ENCODE measurements around the gene STK24. TPM values are rescaled to one million over a fixed set of nuclear protein-coding genes. Genes with fewer than 3 reads are reported as not detected.

The STK24 gene
- total and polyA plus RNA-seq, 4 donors, result 42.7 to 56.1 (median 52.2) TPM

DNA sequence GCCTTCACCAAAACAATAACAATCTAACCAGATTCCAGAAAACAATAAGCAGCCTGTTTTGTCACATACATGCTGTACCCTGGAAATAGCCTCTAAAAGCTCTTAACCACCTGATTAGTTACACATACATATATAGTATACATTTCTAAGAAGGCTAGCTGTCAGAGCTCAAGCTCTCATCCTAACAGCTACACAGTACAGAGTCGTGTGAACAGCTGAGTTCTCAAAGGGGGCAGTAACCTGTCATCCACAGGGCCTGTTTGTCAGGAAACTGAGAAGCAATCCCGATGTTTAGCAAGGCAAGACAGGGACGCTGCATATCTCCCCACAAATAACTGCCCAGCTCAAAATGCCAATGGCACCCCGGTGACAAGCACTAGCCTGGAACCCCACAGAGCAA lies 56.9 kb downstream of the STK24 start:
- Histone ChIP-seq H3K9me3 (ENCODE audit: control insufficient read depth, insufficient read depth, low read length) (no peaks in the 10 kb centered on the region), H3K36me3 (ENCODE audit: control insufficient read depth, insufficient read depth, low read length) (no peaks in the 10 kb centered on the region), H3K27ac (ENCODE audit: low read depth, low read length) (no peak overlapping the region), H3K4me3 (ENCODE audit: low read depth, low read length) (no peak overlapping the region), H3K4me1 (ENCODE audit: control insufficient read depth, insufficient read depth, low read length) (peaks cover 43% of the 10 kb centered on the region), H3K27me3 (ENCODE audit: control insufficient read depth, insufficient read depth, low read length) (no peaks in the 10 kb centered on the region)
- no peak for DNase-seq (ENCODE audit: low read depth in 4 of 6, low spot score in 6 of 6)
- 49% methylated on average over 4 of the region's 4 CpGs for WGBS (ENCODE audit: insufficient coverage)

GRCh38 chr13:98517576-98518310 lies 59.2 kb downstream of the STK24 start:
- peaks cover 24% of the 10 kb centered on the region for H3K4me1 ChIP-seq (ENCODE audit: control insufficient read depth, insufficient read depth, low read length)
- no peak for DNase-seq (ENCODE audit: low read depth in 4 of 6, low spot score in 6 of 6)
- H3K36me3 ChIP-seq (ENCODE audit: control insufficient read depth, insufficient read depth, low read length), result peaks cover 4% of the 10 kb centered on the region
- H3K4me3 ChIP-seq (ENCODE audit: low read depth, low read length), result no peak overlapping the region
- H3K9me3 ChIP-seq (ENCODE audit: control insufficient read depth, insufficient read depth, low read length), result no peaks in the 10 kb centered on the region
- no peaks in the 10 kb centered on the region for H3K27me3 ChIP-seq (ENCODE audit: control insufficient read depth, insufficient read depth, low read length)
- WGBS (ENCODE audit: insufficient coverage), result 84% methylated on average over 4 of the region's 6 CpGs
- H3K27ac ChIP-seq (ENCODE audit: low read depth, low read length), result no peak overlapping the region

DNA sequence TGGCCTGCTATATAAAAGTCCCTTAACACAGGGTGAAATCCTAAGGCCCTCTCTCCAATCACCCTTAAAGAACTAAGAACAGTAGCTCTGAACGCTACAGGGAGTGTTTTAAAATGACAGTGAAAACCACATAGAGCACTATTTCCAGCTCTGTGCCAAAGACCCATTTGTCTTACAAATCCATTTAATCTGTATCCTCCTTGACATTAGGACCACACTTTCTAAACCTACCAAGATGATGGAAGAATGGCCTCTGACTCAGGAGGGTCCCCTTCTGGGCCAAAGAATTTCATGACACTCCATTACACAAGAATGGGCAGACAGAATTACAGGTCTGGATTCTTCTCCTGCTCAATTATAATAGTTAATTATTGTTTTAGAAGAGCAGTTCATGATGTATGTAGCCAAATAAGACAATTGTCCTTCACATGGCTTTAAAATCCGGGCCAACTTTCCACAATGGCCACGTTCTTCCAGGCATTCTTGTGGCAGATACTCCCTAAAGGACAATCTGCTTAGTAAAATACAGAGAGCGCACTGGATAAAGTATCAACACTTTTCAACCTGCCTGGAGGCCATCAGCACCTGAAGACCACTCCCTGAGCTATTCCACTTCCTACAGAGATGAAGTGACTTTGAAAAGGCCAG lies 61.0 kb downstream of the STK24 start:
- no peak overlapping the region for H3K27ac ChIP-seq (ENCODE audit: low read depth, low read length)
- 60% methylated on average over 4 of the region's 4 CpGs for WGBS (ENCODE audit: insufficient coverage)
- no peaks in the 10 kb centered on the region for H3K27me3 ChIP-seq (ENCODE audit: control insufficient read depth, insufficient read depth, low read length)
- peaks cover 4% of the 10 kb centered on the region for H3K36me3 ChIP-seq (ENCODE audit: control insufficient read depth, insufficient read depth, low read length)
- no peaks in the 10 kb centered on the region for H3K9me3 ChIP-seq (ENCODE audit: control insufficient read depth, insufficient read depth, low read length)
- H3K4me1 ChIP-seq (ENCODE audit: control insufficient read depth, insufficient read depth, low read length), result peaks cover 10% of the 10 kb centered on the region
- H3K4me3 ChIP-seq (ENCODE audit: low read depth, low read length), result no peak overlapping the region
- DNase-seq (ENCODE audit: low read depth in 4 of 6, low spot score in 6 of 6), result no peak

DNA sequence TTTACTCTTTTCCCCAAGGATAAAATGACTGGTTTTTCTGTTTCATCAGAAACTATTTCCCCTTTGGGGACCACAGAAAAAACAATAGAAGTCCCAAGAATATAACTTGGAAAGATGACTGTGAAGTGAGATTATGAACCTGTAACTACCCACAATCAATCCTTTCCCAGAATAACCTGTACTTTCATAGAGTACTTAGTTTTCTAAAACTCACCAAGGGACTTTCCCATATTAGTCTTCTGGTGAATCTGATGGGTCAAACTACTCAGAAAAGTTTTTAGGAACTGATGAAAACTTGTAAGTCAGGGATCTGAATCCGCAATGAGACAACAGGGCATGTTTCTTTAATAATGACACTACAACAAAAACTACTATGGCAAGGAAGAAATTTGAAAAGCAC lies 62.6 kb downstream of the STK24 start:
- H3K36me3 ChIP-seq (ENCODE audit: control insufficient read depth, insufficient read depth, low read length), result peaks cover 4% of the 10 kb centered on the region
- no peak overlapping the region for H3K27ac ChIP-seq (ENCODE audit: low read depth, low read length)
- H3K27me3 ChIP-seq (ENCODE audit: control insufficient read depth, insufficient read depth, low read length), result no peaks in the 10 kb centered on the region
- H3K4me3 ChIP-seq (ENCODE audit: low read depth, low read length), result no peak overlapping the region
- H3K4me1 ChIP-seq (ENCODE audit: control insufficient read depth, insufficient read depth, low read length), result peaks cover 3% of the 10 kb centered on the region
- no peak for DNase-seq (ENCODE audit: low read depth in 4 of 6, low spot score in 6 of 6)
- no CpG with 5 or more reads among the region's 1 CpG for WGBS (ENCODE audit: insufficient coverage)
- no peaks in the 10 kb centered on the region for H3K9me3 ChIP-seq (ENCODE audit: control insufficient read depth, insufficient read depth, low read length)

- Histone ChIP-seq H3K4me3 (ENCODE audit: low read depth, low read length) (no peak overlapping the region), H3K36me3 (ENCODE audit: control insufficient read depth, insufficient read depth, low read length) (peaks cover 4% of the 10 kb centered on the region), H3K27ac (ENCODE audit: low read depth, low read length) (no peak overlapping the region), H3K9me3 (ENCODE audit: control insufficient read depth, insufficient read depth, low read length) (no peaks in the 10 kb centered on the region), H3K27me3 (ENCODE audit: control insufficient read depth, insufficient read depth, low read length) (no peaks in the 10 kb centered on the region), H3K4me1 (ENCODE audit: control insufficient read depth, insufficient read depth, low read length) (peaks cover 3% of the 10 kb centered on the region)
- WGBS (ENCODE audit: insufficient coverage), result 100% methylated on average over 1 of the region's 2 CpGs
- DNase-seq (ENCODE audit: low read depth in 4 of 6, low spot score in 6 of 6), result no peak
Observed at GRCh38 chr13:98513837-98514236, 63.1 kb downstream of the STK24 start.

DNA sequence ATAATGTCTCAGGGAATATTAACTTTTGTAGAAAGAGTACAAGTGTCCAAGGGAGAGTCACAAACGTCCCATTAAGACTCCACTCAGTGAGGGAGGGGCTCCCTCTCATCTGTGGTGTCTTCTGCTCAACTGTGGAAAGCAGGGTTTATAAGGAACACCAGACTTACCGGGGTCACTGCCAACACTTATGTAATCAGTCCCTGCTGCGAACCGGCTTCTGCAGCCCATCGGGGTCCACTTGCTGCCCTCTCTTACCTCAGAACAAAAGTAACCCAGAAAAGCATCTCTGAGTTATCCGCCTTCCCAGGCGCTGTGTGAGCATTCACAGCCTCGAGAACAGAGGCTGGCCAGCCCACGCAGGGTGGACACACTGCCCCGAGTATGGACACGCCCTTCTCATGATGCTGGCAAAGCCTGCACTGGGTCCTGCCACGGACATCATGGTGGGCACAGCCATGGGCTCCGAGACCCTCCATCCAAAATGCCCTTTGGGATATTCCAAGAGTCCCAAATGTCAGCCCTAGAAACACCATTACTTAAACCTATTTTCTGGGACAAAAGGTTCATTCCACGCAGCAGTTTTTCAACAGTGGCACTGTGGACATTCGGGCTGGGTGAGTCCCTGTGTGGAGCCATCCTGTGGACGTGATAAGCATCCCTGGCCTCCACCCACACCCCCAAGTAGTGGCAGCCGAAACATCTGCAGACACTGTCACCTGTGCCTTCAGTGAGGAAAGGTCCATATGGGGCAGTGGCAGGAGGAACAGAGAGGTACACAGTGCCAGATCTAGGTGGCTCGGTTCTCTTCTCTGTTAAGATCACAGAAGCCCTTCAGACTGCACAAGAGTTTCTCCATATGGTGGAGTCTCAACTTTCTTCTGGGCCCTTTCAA lies 63.9 kb downstream of the STK24 start:
- DNase-seq (ENCODE audit: low read depth in 4 of 6, low spot score in 6 of 6), result no peak
- Histone ChIP-seq H3K36me3 (ENCODE audit: control insufficient read depth, insufficient read depth, low read length) (peaks cover 4% of the 10 kb centered on the region), H3K9me3 (ENCODE audit: control insufficient read depth, insufficient read depth, low read length) (no peaks in the 10 kb centered on the region), H3K27me3 (ENCODE audit: control insufficient read depth, insufficient read depth, low read length) (no peaks in the 10 kb centered on the region), H3K4me3 (ENCODE audit: low read depth, low read length) (no peak overlapping the region), H3K4me1 (ENCODE audit: control insufficient read depth, insufficient read depth, low read length) (peaks cover 3% of the 10 kb centered on the region), H3K27ac (ENCODE audit: low read depth, low read length) (no peak overlapping the region)
- WGBS (ENCODE audit: insufficient coverage), result 94% methylated on average over 15 of the region's 18 CpGs

- H3K9me3 ChIP-seq (ENCODE audit: control insufficient read depth, insufficient read depth, low read length), result no peaks in the 10 kb centered on the region
- WGBS (ENCODE audit: insufficient coverage), result 83% methylated on average over 2 of the region's 7 CpGs
- H3K4me1 ChIP-seq (ENCODE audit: control insufficient read depth, insufficient read depth, low read length), result peaks cover 17% of the 10 kb centered on the region
- H3K27ac ChIP-seq (ENCODE audit: low read depth, low read length), result no peak overlapping the region
- H3K27me3 ChIP-seq (ENCODE audit: control insufficient read depth, insufficient read depth, low read length), result no peaks in the 10 kb centered on the region
- DNase-seq (ENCODE audit: low read depth in 4 of 6, low spot score in 6 of 6), result no peak
- peaks cover 4% of the 10 kb centered on the region for H3K36me3 ChIP-seq (ENCODE audit: control insufficient read depth, insufficient read depth, low read length)
- no peak overlapping the region for H3K4me3 ChIP-seq (ENCODE audit: low read depth, low read length)
Observed at GRCh38 chr13:98511435-98511834, 65.5 kb downstream of the STK24 start.

DNA sequence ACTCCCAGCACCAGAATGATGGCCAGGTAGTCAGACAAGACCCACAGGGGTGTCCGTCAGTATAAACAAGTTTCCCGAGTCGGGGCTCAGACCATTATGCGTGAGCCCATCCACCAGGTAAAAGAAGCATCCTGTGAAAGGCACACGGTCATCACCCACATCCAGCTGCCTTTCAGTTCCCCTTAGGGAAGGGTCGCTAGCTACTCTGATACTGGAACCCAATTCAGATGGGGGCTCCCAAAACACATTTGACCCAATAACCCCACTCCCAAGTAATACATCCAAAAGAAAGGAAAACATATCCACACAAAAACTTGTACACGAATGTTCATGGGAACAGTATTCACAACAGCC lies 66.8 kb downstream of the STK24 start:
- H3K4me3 ChIP-seq (ENCODE audit: low read depth, low read length), result no peak overlapping the region
- H3K27ac ChIP-seq (ENCODE audit: low read depth, low read length), result no peak overlapping the region
- H3K36me3 ChIP-seq (ENCODE audit: control insufficient read depth, insufficient read depth, low read length), result peaks cover 4% of the 10 kb centered on the region
- H3K27me3 ChIP-seq (ENCODE audit: control insufficient read depth, insufficient read depth, low read length), result no peaks in the 10 kb centered on the region
- H3K4me1 ChIP-seq (ENCODE audit: control insufficient read depth, insufficient read depth, low read length), result peaks cover 21% of the 10 kb centered on the region
- DNase-seq (ENCODE audit: low read depth in 4 of 6, low spot score in 6 of 6), result no peak
- WGBS (ENCODE audit: insufficient coverage), result 92% methylated on average over 6 of the region's 7 CpGs
- H3K9me3 ChIP-seq (ENCODE audit: control insufficient read depth, insufficient read depth, low read length), result no peaks in the 10 kb centered on the region

GRCh38 chr13:98509271-98510155 lies 67.4 kb downstream of the STK24 start:
- Histone ChIP-seq H3K36me3 (ENCODE audit: control insufficient read depth, insufficient read depth, low read length) (peaks cover 4% of the 10 kb centered on the region), H3K27me3 (ENCODE audit: control insufficient read depth, insufficient read depth, low read length) (no peaks in the 10 kb centered on the region), H3K9me3 (ENCODE audit: control insufficient read depth, insufficient read depth, low read length) (no peaks in the 10 kb centered on the region), H3K4me1 (ENCODE audit: control insufficient read depth, insufficient read depth, low read length) (peaks cover 24% of the 10 kb centered on the region), H3K27ac (ENCODE audit: low read depth, low read length) (no peak overlapping the region), H3K4me3 (ENCODE audit: low read depth, low read length) (no peak overlapping the region)
- DNase-seq (ENCODE audit: low read depth in 4 of 6, low spot score in 6 of 6), result no peak
- WGBS (ENCODE audit: insufficient coverage), result 88% methylated on average over 5 of the region's 10 CpGs

Data from spinal cord (tissue), 10 donors.